GM12872 (cell line): ENCODE data around the gene FBXW12.

Experiments
- TF ChIP-seq, protein P1 (sequence below): IDR thresholded peaks from 3 replicates; pipeline ENCODE4 v1.5.1; 2011; ENCODE audit warnings: low read depth, mild to moderate bottlenecking, low read length, moderate library complexity; ENCODE audit not compliant: insufficient read depth

FBXW12 gene

DNA sequence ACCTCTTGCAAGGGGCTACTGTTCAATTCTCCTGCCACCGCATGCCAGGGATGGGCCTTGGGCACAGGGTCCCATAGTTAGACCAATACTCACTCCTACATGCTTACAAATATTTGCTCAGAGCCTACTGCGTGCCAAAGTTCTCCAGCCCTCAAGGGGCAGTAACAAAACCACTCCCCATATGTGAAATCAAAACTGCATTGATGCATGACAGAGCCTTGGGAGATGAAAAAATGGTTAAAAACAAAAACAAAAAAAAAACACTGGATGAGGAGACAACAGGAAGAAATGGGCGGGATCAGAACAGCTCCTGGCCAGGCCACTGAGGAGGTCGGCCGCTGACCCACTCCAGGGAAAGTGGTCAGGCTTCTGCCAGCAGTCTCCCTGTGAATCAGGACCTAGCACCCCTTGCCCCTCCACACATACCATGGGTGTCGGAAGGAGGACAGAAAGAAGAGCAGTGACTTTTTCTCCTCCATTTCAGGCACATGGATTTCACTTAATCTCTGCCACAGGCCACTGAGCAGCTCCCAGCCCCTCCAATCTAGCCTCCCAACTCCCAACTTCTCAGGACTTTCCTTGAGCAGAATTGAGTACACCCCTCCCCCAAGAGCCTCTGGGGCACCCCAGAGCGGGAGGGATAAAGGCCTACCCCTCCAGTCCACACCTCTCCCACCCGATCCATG is 55.1 kb downstream of the FBXW12 start:
- TF ChIP-seq, protein P1, sequence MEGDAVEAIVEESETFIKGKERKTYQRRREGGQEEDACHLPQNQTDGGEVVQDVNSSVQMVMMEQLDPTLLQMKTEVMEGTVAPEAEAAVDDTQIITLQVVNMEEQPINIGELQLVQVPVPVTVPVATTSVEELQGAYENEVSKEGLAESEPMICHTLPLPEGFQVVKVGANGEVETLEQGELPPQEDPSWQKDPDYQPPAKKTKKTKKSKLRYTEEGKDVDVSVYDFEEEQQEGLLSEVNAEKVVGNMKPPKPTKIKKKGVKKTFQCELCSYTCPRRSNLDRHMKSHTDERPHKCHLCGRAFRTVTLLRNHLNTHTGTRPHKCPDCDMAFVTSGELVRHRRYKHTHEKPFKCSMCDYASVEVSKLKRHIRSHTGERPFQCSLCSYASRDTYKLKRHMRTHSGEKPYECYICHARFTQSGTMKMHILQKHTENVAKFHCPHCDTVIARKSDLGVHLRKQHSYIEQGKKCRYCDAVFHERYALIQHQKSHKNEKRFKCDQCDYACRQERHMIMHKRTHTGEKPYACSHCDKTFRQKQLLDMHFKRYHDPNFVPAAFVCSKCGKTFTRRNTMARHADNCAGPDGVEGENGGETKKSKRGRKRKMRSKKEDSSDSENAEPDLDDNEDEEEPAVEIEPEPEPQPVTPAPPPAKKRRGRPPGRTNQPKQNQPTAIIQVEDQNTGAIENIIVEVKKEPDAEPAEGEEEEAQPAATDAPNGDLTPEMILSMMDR, result no peak

DNA sequence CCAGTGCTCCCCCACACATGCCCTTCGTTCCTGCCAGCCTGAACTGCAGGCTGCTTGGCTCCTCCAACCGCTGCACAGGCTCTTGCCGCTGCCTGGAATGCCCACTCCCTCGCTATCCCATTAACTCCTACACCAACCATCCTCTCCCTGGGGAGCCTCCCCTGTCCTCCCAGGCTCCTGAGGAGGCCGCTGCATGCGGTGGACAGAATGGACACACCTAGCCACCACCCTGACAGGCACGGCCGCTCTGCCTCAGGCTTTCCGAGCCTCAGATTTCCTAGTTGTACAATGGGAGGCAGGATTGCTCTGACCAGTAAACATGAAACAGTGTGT is 55.6 kb downstream of the FBXW12 start:
- TF ChIP-seq, protein P1, result no peak

DNA sequence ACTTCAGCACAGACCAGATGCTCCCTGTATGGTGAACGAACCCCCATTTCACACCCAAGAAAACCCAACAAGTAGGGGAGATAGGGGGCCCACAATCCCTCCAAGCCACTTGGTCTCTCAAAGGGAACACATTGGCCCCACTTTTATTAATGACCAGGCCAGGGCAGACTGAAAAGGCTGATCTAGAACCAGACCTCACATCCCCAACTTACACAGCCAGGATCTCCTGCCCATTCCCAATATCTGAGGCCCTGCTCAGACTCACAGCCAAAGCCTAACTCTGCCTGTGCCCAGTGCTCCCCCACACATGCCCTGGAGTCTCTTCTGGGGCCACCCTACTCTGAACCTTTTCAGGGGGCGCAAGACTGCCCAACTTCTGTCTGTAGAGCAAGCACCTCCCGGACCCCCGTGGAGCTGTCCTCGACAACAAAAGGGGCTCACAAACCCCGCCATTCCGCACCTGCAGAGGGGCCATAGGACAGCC is 56.1 kb downstream of the FBXW12 start:
- TF ChIP-seq, protein P1, result no peak

DNA sequence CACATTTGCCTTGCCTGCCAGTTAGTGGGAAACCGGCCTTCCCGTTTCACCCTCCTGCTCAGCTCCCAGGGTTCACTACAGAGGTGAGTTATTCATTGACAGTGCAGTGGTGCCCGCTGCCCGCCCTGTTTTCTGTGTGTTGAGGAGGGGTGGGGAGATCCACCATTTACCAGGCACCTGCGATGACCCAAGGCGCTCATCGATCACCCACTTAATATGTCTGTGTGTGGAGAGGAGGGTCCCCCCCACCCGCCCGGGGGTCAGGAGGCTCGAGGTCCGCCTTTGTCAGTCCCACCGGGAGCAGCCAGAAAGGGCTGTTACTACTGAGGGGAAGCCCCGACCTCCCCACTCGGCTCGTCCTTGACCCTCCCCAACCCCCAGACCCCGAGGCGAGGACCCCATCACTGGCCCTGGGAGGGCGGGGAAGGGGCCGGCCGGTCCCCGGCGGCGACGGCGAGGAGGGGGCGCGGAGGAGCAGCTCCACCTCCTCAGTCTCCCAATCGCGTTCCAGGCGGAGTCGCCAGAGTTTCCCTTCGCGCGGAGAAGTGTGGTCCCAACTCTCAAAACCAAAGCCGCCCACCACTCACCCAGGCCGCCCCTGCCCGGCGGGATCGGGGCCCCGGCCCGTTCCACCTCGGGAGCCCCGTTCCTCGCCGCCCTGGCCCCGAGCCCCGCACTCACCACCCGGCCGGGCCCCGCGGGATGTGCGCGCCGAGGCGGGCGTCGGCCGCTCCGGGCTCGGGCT is 56.7 kb downstream of the FBXW12 start:
- TF ChIP-seq, protein P1, result no peak

DNA sequence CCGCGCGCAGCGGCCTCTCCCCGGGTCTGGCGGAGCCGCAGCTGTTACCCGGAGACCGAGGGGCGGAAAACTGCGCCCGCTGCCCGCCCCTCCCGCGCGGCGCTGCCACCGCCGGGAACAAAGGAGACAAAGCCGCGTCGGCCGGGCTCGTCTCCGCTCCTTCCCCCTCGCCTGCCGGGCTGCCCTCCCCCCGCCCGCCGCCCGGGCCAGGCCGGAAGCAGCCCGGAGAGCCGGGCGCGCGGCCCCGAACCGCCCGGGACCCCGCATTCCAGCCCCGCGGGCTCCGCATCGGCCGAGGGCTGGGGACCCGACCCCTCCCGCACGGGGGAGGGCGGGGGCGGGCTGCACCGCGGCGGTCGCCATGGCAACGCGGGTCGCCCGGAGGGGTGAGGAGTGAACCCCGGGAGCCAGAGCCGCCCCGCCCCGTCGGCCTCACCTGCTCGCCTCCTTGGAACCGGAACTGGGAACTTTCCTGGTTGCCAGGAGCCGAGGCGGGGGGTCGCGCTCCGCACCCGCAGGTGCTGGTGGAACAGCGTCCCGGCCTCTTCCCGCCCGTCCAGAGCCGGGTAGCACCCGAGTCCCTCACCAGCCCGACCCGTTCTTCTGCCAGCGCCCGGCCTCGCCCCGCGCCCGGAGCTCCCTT is 57.4 kb downstream of the FBXW12 start:
- TF ChIP-seq, protein P1, result no peak

DNA sequence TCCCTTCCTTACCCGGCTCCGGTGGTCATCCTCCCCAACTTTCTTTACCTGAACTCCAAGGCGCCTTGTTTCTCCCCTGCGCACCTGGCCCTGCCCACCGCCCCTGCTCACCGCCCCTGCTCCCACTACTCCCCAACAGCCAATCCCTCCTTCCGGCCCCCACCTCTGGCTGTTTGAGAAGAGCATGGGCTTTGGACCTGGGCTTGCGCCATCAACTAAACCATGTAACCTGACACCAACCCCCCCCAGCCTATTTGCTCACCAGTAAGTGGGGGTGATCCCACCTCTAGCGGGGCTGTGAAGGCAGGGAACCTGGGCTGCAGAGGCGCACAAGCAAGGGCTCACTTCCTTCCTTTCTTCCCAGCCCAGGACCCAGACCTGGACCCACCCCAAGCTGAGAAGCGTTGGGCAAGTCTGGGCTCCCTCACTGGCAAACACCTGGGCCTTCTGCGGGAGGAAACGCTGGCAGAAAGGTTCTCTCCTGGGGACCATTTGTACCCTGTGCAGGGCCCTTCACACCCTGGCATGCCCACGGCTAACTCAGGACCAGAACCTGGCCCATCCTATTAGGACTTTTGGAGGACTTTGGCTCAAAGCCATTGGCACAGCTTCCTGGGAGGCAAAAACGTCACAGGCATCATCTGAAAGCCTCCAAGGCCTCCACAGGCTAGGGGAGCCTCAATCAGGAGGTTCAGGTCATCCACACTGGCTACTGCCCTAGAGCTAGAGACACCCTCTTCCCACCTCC is 58.1 kb downstream of the FBXW12 start, which contains the start of gene PLXNB1:
PLXNB1 (minus strand) TSS at position 127 of the 748 bp plus-strand sequence. CDS start 5,475 bp downstream, outside the sequence.
- TF ChIP-seq, protein P1, result no peak

DNA sequence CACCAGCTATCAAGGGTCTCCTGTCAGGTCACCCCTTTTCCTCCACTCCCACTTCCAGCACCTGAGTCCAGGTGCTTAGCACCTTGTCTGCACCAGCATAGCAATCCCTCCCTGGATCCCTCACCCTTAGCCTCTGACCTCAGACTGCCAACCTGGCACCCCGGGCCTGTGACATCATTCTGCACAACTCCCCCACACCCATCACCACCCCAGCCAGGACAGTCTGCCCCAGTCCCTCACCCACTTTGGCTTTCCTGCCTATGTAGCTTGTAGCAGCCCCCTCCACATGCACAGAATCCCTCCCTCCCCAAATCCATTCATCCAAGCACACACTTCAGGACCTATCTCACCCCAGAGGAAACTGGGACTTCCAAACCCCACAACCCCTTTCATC is 58.7 kb downstream of the FBXW12 start:
- TF ChIP-seq, protein P1, result no peak
